ENCODE measurements around the gene UGDH.

DNA sequence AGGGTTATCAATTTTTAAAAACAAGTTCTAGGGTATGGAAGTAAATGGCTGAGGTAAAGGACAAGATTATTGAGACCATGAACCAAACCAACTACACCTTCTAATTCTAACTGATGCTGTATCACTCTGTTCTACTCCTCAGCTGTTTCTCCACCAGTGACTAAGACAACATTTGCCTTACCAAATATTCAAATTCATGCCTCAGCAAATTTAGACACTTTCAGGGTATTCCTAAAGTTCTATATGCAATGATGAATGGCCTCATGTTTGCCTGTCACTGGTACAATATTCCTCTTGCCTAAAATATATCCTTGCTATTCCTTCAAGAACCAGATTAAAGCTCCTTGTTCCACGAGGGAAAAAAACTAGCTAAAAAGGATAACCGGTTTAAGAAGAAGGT is 73.5 kb downstream of the UGDH start:
- no peak for TF ChIP-seq EZH2 (IDR thresholded peaks at IDR 0.05)
- TF ChIP-seq, protein P1, sequence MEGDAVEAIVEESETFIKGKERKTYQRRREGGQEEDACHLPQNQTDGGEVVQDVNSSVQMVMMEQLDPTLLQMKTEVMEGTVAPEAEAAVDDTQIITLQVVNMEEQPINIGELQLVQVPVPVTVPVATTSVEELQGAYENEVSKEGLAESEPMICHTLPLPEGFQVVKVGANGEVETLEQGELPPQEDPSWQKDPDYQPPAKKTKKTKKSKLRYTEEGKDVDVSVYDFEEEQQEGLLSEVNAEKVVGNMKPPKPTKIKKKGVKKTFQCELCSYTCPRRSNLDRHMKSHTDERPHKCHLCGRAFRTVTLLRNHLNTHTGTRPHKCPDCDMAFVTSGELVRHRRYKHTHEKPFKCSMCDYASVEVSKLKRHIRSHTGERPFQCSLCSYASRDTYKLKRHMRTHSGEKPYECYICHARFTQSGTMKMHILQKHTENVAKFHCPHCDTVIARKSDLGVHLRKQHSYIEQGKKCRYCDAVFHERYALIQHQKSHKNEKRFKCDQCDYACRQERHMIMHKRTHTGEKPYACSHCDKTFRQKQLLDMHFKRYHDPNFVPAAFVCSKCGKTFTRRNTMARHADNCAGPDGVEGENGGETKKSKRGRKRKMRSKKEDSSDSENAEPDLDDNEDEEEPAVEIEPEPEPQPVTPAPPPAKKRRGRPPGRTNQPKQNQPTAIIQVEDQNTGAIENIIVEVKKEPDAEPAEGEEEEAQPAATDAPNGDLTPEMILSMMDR (IDR thresholded peaks at IDR 0.05): no peak

Data from neural progenitor cell (in vitro differentiated cells).